ENCODE data around the gene SYTL1. TPM values are rescaled to one million over a fixed set of nuclear protein-coding genes. Genes with fewer than 3 reads are reported as not detected.

SYTL1 gene
- total RNA-seq, 1 donor from 2014 or later = 47.2 TPM

DNA sequence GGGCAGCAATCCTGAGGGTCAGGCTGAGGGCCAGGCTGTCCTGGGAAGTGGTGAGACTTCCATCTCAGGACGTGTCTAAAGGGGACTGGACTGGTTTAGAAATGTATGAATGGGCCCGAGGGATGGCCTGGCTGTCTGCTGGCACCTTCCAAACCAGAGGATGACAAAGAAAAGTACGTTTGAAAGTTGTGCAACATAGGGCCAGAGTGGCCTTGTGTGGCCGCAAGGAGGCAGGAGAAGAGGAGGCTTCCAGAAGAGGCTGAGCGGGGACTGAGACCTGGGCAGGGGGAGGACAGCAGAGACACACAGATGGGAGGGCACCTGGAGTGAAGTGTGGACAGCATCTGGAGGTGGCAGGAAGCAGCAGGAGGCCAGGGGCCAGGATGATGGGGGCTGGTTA, 2.6 kb upstream of the SYTL1 start:
- Histone ChIP-seq H3K27me3 (ENCODE audit: control insufficient read depth, insufficient read depth, low read length) (no peaks in the 10 kb centered on the region), H3K4me3 (ENCODE audit: low read depth, low read length) (no peak overlapping the region), H3K36me3 (ENCODE audit: control insufficient read depth, insufficient read depth, low read length) (no peaks in the 10 kb centered on the region)
- no peak for TF ChIP-seq CTCF (IDR thresholded peaks at IDR 0.05; ENCODE audit: insufficient read depth, low read length, poor library complexity, severe bottlenecking)
- DNase-seq (ENCODE audit: low read depth) = no peak

DNA sequence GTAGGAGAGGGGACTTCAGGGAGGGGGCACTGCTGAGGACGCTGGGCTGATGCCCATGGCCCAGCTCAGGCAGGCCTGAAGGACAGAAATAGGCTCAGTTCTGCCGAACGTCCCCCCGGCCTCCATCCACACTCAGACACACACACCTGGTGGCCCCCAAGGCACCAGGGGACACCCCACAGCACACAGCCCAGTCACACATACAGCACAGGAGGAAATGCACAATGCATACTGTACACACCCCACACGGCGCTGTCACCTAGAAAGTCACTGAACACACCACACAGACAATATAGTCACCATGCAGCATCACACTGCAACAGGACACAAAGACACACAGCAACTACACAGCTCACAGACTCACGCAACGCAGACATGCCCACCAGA, 562 bp downstream of the SYTL1 start:
- H3K4me3 ChIP-seq (ENCODE audit: low read depth, low read length) = peak overlapping the region; percentile 54

DNA sequence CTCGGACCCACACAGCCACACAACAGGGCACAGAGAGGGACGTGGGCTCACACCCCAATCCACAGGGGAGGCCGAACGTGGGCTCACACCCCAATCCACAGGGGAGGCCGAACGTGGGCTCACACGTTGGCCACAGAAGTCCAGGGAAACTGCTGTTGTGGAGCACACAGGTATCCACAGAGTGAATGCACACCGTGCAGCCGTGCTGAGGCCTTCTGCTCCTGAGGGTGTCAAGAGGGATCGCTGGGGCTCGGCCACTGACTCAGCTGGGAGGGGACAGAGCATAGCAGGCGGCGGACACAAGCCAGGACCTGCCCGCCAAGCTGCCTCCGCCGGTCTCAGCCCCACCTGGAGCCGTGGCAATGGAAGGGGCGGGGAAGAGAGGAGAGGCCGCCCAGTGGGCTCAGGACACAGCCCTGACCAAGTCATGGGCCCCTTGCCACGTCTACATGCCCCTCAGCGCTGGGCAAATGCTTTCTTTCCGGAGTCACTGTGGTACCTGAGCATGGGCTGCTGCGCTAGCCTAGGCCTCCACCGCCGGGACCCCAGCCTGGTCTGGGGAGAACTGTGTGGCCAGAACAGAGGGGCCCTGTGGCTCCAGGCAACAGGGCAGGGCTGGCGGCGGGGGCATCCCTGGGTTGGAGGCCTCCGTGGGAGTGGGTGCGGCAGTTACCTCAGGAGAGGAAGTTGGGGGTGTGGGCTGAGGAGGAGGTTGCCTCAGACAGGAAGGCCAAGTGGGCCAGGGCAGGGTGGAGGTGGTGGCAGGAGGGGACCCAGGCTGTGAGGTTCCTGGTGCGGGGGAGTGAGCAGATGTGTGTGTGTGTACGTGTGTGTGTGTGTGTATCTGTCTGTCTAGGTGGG, 1.2 kb downstream of the SYTL1 start:
- no peak for DNase-seq (ENCODE audit: low read depth)
- H3K4me3 ChIP-seq (ENCODE audit: low read depth, low read length) = peak overlapping the region; percentile 54
- no peak for TF ChIP-seq CTCF (IDR thresholded peaks at IDR 0.05; ENCODE audit: insufficient read depth, low read length, poor library complexity, severe bottlenecking)

More for the DNA sequence above, 562 bp downstream of the SYTL1 start:
- Histone ChIP-seq H3K27me3 (ENCODE audit: control insufficient read depth, insufficient read depth, low read length) (no peaks in the 10 kb centered on the region), H3K36me3 (ENCODE audit: control insufficient read depth, insufficient read depth, low read length) (no peaks in the 10 kb centered on the region)
- no peak for DNase-seq (ENCODE audit: low read depth)
- no peak for TF ChIP-seq CTCF (IDR thresholded peaks at IDR 0.05; ENCODE audit: insufficient read depth, low read length, poor library complexity, severe bottlenecking)

DNA sequence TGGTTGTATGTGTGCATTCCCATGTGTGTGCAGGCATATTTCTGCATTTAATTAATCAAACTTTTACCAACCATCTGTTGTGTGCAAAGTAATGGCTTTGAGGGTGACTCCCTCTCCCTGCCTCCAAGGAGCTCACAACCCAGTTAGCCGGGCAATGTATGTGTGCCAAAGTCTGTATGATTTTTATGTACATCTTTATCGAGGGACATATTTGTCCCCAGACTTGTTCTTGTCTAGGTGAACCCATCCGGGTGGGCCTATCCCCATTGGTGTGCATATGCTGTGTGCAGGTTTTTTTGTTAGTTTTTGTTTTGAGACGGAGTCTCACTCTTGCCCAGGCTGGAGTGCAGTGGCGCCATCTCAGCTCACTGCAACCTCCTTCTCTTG, 1.8 kb downstream of the SYTL1 start:
- Histone ChIP-seq H3K36me3 (ENCODE audit: control insufficient read depth, insufficient read depth, low read length) (no peaks in the 10 kb centered on the region), H3K4me3 (ENCODE audit: low read depth, low read length) (peak overlapping the region; percentile 54), H3K27me3 (ENCODE audit: control insufficient read depth, insufficient read depth, low read length) (no peaks in the 10 kb centered on the region)
- no peak for DNase-seq (ENCODE audit: low read depth)
- no peak for TF ChIP-seq CTCF (IDR thresholded peaks at IDR 0.05; ENCODE audit: insufficient read depth, low read length, poor library complexity, severe bottlenecking)

More for the DNA sequence above, 1.2 kb downstream of the SYTL1 start:
- Histone ChIP-seq H3K27me3 (ENCODE audit: control insufficient read depth, insufficient read depth, low read length) (no peaks in the 10 kb centered on the region), H3K36me3 (ENCODE audit: control insufficient read depth, insufficient read depth, low read length) (no peaks in the 10 kb centered on the region)

DNA sequence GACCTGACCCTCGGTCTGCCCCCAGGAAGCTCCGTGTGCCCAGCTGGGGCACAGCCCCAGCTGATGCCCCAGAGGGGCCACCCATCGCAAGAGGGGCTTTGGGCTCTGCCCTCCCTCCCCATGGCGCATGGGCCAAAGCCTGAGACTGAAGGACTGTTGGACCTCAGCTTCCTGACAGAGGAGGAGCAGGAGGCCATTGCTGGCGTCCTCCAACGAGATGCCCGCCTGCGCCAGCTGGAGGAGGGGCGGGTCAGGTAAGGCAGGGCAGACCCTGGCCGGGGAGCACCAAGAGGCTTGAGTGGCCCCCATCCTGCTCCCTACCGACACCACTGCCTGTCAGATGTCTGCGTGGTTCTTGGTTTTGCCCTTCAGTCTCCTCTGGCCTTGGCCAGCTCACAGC, 3.5 kb downstream of the SYTL1 start:
- no peaks in the 10 kb centered on the region for H3K36me3 ChIP-seq (ENCODE audit: control insufficient read depth, insufficient read depth, low read length)
- H3K27me3 ChIP-seq (ENCODE audit: control insufficient read depth, insufficient read depth, low read length) = peaks cover 2% of the 10 kb centered on the region
- no peak for TF ChIP-seq CTCF (IDR thresholded peaks at IDR 0.05; ENCODE audit: insufficient read depth, low read length, poor library complexity, severe bottlenecking)
- no peak for DNase-seq (ENCODE audit: low read depth)
- H3K4me3 ChIP-seq (ENCODE audit: low read depth, low read length) = no peak overlapping the region

GRCh38 chr1:27346357-27346756, 4.5 kb downstream of the SYTL1 start:
- no peak overlapping the region for H3K4me3 ChIP-seq (ENCODE audit: low read depth, low read length)
- peaks cover 6% of the 10 kb centered on the region for H3K27me3 ChIP-seq (ENCODE audit: control insufficient read depth, insufficient read depth, low read length)
- no peak for DNase-seq (ENCODE audit: low read depth)
- no peak for TF ChIP-seq CTCF (IDR thresholded peaks at IDR 0.05; ENCODE audit: insufficient read depth, low read length, poor library complexity, severe bottlenecking)
- no peaks in the 10 kb centered on the region for H3K36me3 ChIP-seq (ENCODE audit: control insufficient read depth, insufficient read depth, low read length)
